ENCODE measurements around the gene FBLN2.
"Not testable (repeated sequence)": the region's sequence is repeated elsewhere in the genome, so short reads cannot be mapped to it uniquely, and the experiment has no call there.

Gene FBLN2

DNA sequence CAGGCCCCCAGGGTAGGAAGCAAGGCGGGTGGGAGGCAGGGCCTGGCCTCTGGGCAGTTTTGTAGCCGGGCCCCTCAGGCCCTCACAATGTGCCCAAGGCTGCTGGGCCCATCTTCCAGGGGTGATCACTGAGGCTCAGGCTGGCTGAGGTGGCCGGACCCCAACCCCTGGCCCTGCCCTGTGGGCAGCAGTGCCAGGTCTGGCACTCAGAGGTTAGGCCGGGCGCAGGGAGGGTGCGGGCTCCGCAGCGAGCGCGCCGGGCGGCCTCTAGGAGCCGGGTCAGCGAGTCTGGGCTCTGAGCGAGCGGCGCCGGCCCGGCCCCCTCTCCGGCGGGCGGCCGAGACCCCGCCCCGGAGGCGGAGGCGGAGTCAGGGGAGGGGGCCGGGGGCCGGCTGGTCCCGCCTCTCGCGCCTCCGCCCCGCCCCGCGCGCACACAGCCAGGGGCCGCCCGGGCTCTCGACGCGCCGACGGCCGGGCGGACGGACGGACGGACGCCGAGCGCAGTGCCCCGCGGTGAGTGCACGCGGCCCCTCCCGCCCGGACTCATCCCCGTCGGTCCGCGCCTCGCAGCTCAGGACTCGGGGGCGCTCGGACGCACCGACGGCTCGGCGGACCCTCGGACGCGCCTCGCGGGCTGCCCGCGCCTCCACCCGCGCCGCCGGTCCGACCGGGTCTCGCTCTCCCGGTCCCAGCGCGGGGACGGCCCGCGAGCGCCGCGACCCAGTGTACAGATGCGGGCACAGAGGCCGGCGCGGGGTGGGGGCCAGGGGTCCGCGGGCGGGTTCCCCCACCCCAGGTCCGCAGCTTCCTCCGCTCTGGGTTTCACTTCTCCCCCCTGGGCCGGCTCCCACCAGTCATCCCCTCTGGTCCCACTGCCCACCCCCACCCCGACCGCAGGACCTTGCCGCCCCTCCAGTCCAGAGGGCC lies at the start of gene FBLN2:
Gene FBLN2, plus strand, starts transcription at position 430 of the 927 bp plus-strand sequence. CDS start 21,231 bp downstream, outside the sequence.
- DNase-seq: no peak

DNA sequence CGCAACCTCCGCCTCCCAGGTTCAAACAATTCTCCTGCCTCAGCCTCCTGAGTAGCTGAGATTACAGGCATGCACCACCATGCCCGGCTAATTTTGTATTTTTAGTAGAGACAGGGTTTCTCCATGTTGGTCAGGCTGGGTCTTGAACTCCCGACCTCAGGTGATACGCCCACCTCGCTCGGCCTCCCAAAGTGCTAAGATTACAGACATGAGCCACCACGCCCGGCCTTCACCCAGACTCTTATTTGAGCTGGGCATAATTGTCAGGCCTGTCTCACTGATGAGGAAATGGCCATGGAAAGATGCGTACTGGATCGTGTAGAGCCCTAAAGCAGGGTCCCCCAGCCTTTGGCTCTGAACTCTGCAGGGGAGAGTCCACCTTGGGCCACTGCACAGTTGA lies 49.7 kb upstream of the FBLN2 start:
- DNase-seq: not testable (repeated sequence)

DNA sequence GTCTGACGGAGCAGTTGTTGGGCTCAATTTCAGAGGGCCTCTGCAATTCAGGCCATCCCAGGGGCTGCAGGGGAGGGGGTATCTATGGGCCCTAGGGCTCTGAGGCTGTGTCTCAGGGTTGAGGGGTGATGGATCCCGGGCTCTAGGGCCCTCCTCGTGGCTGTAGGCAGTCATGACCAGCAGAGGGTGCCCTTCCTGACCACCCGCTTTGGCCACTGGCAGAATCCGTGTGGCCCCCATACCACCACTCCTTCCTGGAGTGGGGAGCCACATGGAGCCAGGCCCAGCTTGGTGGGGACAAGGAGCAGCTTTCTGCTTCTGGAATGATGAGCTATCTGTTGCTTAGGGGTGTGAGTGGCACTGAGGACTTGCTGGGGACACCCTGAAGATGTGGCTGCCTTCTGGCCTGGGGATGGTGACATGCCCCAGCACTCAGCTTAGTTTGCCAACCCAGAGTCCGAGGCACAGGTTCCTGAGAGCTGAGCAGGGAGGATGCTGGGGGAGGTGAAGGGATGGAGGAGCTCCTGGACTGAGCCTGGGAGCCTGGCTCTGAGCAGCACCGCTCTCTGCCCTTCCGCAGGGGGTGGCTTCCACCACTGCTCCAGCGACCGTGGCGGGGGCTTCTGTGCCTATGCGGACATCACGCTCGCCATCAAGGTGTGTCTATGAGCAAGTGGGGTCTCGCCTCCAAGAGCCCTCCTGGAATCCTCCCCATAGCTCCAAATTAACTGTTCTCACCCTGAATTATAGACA lies 48.6 kb upstream of the FBLN2 start:
- DNase-seq: no peak

DNA sequence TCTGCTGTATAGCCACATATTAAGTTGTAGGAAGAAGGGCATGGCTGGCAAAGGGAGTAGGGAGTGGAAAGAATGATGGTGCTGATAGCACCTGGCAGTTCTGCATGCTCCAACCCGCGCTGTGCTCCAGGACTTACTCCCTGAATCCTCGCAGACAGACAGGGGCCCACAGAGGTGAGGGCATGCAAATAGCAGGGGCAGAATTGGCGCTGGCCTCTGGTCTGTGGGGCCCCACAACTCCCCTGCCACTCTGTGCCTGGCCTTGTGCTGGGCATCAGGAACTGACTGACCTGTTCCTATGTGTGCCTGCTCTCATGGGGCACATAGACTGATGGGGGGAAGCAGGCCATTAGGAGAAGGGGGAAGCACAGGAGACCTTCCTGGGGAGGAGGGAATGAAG lies 47.9 kb upstream of the FBLN2 start:
- DNase-seq: no peak

DNA sequence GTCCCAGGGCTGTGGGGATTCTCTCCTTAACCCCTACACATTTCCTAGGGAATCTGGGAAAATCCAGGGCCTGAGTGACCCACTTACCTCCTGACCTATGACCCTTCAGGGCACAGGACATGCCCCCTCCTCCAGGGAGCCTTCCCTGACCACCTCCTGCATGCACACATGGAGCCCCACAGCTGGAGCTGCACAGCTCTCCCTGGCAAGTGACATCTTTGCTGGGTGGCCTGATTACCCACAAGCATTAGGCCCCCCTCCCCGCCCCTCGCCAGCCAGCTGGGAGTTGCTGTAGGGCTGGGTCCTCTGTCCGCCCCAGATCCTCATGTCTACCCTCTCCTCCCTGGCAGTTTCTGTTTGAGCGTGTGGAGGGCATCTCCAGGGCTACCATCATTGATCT lies 47.4 kb upstream of the FBLN2 start:
- DNase-seq: no peak

DNA sequence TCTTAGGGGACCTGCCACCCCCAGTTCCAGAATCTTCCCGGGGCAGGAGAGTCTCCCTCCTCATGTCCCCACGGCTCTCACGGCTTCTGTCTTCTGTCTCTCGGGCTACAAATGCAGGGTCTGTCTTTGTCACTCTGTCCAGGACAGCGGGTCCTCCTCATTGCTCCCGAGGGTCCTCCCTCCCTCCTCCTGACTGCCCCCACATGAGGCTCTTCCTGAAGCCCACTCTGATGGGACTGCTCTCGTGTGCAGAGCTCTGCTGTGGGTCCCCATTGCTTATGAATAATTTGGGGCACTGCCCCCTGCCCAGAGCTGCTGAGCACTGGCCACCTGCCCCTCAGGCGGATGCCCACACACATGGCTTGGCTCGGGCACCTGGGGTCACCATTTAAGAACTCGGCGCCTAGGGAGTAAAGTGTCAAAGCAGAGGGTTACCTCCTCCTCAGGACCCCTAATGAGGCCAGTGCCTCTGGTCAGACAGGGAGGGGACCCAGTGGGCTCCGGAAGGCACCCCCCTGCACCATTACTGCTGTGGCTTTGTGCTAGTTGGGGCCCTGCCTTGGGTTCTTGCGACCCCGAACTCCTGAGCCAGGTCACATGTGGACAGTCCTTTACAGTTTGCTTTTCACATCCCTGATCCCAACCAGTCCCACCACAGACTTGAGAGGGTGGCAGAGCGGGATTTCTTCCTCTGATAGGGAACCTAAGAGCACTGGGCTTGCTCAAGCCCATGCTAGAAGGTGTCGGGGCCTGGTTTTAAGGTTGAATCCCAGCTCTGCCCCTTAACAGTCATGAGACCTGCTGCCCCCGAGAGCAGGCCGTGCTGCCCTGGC lies 46.8 kb upstream of the FBLN2 start:
- DNase-seq: no peak

DNA sequence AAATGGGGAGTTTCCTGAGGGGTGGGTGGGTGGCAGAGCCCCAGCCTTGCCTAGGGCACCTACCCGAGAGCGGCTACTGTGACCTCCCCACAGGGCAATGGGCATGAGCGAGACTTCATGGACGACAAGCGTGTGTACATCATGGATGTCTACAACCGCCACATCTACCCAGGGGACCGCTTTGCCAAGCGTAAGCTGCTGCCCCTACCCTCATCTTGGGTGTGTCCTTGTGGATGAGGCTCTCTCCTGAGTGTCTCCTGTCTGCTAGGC lies 46.2 kb upstream of the FBLN2 start:
- no peak for DNase-seq

DNA sequence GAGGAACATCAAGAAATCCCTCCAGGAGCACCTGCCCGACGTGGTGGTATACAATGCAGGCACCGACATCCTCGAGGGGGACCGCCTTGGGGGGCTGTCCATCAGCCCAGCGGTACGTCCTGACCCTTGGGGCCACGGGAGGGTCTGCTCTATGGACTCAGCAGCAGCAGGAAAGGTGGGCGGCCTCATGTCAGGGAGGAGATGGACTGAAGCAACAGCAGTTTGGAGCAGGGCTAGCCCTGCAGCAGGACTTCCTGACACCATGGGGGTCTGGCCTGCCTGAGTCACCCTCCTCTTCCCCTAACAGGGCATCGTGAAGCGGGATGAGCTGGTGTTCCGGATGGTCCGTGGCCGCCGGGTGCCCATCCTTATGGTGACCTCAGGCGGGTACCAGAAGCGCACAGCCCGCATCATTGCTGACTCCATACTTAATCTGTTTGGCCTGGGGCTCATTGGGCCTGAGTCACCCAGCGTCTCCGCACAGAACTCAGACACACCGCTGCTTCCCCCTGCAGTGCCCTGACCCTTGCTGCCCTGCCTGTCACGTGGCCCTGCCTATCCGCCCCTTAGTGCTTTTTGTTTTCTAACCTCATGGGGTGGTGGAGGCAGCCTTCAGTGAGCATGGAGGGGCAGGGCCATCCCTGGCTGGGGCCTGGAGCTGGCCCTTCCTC lies 44.6 kb upstream of the FBLN2 start:
- no peak for DNase-seq

DNA sequence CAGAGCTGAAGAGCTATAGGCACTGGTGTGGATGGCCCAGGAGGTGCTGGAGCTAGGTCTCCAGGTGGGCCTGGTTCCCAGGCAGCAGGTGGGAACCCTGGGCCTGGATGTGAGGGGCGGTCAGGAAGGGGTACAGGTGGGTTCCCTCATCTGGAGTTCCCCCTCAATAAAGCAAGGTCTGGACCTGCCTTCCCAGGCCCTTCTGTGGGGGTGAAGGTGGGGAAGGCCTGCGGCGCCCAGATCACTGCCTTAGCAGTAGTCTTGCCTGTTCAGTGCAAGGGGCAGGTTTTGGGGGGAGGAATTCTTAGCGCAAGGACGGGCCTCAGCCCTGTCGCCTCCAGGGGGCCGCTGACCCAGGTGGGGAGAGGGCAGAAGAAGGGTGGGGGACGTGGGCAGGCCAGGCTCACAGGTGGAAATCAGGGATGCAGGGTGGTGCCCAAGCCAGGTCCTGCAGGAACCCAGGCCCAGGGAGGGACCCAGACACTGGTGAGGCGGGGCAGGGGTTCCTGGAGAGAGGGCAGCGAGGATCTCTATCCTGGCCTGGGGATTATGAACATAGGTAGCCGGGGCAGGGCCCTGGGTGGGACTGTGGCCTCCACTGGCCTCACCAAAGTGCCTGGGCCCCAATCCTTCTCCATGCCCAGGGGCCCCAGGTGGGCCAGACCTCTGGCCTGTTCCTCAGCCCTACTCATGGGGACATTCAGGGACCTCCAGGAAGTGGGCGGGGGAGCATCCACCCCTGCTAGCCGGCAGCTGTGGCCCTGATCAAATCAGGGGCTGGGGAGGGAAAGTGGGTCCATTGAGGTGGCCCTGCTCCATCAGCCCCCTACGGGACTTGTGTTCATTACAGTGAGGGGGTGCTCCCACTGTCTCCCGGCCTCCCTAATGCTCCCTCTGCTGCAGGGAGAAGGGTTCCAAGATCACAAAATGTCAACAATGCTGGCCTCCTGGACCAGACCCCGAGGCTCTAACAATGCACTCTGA lies 43.5 kb upstream of the FBLN2 start:
- no peak for DNase-seq

DNA sequence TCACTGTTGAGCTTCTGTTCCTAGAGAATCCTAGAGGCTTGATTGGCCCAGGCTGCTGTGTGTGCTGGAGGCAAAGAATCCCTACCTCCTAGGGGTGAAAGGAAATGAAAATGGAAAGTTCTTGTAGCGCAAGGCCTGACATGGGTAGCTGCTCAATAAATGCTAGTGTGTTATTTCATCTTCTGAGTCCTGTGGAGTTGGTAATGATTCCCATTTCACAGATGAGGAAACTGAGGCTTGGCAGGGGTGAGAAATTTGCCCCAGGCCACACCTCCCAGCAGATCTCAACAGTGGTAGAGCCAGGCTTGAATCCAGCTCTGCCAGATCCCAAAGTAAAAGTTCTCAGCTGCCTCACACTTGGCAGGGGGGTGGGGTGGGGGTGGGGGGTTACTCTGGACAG lies 42.7 kb upstream of the FBLN2 start:
- DNase-seq: no peak

DNA sequence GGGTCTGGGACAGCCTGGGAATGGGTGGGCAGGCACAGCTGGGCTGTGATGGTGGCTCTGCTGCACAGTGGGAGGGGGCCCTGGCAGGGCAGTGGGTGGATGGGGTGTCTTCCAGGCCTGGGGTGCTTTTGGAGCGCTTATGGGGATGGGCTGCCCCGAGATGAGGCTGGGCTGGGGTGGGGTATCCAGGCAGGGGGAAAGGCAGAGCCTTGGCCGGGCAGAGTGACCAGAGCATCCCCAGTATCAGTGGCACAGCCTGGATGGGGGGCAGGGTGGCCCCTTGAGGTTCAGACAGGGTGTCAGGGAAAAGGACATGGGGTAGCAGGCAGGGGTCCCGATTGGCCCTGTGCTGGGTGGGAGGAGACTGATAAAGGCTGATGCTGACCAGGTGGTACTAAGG lies 42.2 kb upstream of the FBLN2 start:
- DNase-seq: no peak

DNA sequence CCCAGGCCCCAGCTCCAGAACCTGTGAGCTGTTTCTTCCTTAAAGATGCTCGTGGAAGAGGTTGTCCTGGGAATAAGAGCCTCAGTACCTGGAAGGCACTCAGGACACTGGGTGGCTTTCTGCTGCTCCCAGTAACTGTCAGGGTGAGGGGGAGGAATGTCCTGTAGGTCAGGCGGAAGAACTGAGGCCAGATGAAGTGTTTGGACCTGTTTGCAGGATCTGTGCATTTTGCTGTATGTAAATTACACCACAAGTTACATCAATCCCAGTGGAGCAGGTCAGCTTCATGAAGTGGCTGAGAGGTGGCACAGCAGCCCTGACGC lies 41.7 kb upstream of the FBLN2 start:
- DNase-seq: no peak

DNA sequence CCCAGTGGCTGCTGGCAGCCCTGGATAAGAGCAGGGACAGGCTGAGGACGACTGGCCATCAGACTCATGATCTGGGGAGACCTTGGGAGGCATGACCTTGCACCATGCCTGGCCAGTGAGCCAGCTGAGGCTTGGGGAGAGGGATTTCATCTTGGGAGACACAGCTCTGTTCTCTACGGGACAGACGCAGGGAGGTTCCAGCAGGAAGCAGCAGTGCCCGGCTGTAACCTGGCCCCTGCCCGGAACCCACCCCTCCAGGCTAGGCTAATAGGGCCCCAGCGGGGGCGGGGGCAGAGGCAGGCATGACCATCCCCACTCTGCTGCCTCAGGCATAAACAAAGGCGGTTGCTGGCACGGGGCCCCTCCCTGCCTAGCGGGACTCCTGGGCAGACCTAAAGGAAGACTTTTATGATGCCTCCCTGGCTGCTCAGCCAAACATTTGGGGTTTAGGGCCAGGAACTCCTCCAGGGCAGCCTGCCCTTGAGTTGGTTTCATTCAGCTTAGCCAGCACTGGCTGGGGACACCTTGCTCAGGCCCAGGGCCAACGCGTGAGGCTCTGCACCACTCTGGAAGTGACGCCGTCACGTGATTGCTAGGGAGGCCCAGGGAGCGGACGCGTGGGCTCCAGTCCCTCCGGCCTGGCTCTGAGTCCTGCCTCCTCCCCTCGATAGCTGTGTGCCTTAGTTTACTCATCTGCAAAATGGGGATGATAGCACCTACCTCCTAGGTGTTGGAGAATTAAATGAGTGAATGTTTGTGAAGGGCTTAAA lies 41.2 kb upstream of the FBLN2 start:
- no peak for DNase-seq

DNA sequence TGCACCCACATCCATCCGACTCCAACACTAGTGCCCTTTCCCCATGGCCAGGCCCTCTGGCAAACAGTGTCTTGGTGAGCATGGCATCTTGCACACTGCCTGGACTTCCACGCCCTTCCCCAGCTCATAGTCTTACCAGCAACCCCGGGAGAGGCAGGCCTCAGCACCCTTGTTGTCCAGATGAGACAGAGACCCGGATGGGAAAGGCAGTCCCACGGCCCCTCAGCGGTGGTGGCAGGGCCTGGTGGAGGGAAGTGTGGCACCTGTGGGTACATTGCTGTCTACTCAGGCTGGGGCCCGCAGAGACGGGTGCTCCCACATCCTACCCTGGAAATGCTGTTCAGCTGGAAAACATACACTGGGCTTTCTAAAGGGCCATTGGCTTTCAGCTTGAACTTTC lies 40.4 kb upstream of the FBLN2 start:
- no peak for DNase-seq

DNA sequence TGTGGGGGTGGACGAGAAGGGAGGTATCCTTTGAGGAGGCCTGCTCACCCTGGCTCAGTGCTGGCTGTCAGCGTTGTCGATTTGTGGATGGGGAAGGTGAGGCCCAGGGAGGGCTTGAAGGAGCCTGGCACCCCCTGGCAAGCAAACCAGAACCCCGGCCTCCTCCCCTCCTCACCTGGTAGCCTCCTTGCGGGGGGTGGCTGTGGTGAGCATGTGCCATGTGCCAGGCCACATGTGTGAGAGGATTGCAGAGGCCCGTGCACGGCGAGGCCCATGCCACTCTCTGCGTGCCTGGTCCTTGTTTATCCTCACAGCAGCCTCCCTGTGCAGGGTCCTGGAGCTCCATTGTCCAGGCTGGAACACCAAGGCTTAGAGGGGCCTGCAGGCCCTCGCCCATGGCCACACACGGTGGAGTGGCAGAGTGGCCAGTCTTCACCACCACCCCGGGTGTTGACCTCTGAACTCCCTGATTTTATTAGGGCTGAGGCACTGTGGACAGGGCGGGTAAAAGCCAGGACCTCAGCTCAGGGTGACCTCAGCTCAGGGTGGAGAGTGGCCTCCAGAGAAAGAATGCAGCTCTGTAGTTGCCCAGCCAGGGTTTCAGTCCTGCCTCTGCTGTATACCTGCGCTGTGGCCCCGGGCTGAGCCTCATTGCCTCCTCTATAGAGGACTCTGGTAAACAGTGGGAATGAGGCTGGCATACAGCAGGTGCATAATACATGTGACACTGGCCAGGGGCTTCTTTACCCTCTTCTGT lies 39.7 kb upstream of the FBLN2 start:
- no peak for DNase-seq

DNA sequence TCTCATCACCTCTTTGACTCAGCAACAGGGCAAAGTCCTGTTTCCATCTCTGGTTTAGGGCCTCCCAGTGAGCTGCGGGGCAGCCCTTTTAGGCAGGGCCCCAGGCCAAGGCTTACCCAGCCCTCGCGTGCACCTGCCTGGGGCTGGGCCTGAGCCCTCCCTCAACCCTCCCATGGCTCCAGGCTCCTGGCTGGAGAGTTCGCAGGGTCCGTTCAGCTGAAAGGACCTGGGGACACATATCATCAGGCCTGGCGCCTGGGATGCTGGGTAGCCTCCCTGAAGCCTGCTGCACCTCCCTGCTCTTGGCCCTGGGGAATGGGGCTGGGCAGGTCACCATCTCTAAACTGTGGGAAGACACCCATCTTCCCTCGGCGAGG lies 39.1 kb upstream of the FBLN2 start:
- no peak for DNase-seq

DNA sequence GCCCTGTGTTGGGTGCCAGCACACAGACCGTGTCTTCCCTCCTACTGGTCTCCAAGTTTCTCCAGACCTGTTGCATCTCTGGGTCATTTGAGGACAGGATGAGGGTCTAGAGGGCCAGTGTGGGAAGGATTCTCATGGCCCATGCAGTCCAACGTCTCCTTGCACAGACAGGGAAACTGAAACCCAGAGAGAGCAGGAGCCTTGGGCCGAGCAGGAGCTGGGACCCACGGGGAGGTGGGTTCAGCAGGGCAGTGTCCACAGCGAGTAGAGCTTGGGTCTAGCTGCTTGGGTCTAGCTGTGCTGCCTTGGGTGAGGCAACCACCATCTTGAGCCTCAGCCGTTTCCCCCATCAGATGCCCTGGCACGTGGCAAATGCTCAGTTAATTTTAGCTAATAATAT lies 36.5 kb upstream of the FBLN2 start:
- no peak for DNase-seq

DNA sequence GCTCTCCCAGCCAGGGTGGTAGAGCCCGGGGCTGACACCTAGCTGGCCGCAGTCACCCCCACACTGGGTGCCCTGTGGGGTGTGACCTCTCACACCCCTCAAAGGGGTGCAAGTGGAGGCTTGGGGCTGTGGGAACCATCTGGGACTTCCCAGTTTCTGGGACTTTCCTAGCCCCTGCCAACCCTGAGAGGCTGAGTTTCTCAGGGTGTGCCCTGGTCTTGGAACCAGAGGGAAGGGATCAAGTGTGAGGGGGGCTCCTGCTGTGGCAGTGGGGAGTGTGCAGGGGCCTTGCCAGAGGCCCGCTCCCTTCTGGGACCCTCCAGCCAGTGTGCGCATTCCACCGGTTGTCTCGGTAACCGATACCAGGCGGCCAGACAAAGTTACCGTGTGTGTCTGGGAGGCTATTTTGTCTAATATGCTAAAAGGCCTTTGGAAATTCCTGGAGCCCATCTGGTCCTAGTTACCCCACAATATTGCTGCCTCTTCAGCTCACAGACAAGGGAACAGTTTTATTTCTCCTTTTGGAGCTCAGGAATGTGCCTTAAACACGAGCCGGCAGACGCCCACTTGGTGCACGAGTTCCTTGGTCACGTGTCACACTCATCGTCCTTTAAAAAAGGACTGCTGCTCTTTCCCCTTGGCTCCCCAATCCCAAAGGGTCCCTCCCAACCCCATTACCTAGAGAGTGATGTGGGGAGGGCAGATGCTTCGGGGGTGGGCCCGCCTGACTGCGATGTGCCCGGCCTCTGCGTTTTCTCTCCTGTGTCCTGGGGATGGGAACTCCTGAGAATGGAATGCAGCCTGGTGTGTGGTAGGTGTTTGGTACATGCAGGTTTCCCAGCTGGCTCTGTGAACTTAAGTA lies 35.6 kb upstream of the FBLN2 start:
- no peak for DNase-seq

DNA sequence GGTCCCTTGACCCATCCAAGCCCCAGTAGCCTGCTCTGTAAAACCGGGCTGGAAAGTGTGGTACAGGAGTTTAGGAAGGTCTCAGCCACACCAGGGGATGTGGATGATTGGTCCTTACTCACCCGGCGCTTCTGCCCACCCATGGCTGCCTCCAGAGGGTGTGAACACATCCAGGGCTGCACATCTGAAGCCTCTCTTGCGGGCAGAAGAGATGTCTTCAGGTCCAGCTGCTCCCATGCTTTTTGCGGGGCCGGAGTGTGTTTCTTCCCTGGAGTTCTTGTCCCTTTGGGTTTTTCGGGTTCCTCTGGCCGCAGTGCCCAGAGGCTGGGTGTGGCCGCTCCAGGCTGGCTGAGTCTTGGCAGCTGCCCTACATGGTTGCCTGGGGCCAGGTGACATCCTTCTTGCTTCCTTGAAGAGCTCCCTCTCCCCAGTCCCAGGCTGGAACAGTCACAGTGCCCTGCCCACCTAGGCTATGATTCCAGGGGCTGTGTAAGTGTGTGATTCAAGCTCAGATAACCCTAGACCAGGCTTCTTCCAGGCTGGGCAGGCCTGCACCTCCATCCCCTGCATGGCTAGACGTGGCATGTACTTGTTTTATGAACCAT lies 34.9 kb upstream of the FBLN2 start:
- no peak for DNase-seq

Data from activated CD8-positive, alpha-beta memory T cell treated with anti-CD3 and anti-CD28 coated beads for 24 hours (primary cell).